ENCODE results near the gene CDH26. TPM values are rescaled to one million over a fixed set of nuclear protein-coding genes. Genes with fewer than 3 reads are reported as not detected.
"Not testable (repeated sequence)": the region's sequence is repeated elsewhere in the genome, so short reads cannot be mapped to it uniquely, and the experiment has no call there.

The CDH26 gene
- polyA plus RNA-seq, 1 experiment: 0.18 TPM

GRCh38 chr20:60036346-60036745 is 78.1 kb downstream of the CDH26 start:
- DNase-seq (ENCODE audit: low read depth): no peak
- Histone ChIP-seq H3K4me3 (ENCODE audit: low read depth, low read length) (no peak overlapping the region), H3K27me3 (ENCODE audit: control insufficient read depth, insufficient read depth, low read length) (no peaks in the 10 kb centered on the region), H3K36me3 (ENCODE audit: control insufficient read depth, insufficient read depth, low read length) (no peaks in the 10 kb centered on the region)
- POLR2A ChIA-PET: no interaction called here
- CTCF ChIA-PET: interaction anchor here (1.2 to 2.0 kb wide), 2 partner anchors 13 to 18 kb away, joined by 4 to 5 read pairs; no protein-coding TSS in a partner anchor
- TF ChIP-seq, protein P1, sequence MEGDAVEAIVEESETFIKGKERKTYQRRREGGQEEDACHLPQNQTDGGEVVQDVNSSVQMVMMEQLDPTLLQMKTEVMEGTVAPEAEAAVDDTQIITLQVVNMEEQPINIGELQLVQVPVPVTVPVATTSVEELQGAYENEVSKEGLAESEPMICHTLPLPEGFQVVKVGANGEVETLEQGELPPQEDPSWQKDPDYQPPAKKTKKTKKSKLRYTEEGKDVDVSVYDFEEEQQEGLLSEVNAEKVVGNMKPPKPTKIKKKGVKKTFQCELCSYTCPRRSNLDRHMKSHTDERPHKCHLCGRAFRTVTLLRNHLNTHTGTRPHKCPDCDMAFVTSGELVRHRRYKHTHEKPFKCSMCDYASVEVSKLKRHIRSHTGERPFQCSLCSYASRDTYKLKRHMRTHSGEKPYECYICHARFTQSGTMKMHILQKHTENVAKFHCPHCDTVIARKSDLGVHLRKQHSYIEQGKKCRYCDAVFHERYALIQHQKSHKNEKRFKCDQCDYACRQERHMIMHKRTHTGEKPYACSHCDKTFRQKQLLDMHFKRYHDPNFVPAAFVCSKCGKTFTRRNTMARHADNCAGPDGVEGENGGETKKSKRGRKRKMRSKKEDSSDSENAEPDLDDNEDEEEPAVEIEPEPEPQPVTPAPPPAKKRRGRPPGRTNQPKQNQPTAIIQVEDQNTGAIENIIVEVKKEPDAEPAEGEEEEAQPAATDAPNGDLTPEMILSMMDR (IDR thresholded peaks at IDR 0.05; ENCODE audit: insufficient read depth, low read depth, low read length): no peak

GRCh38 chr20:60036746-60037499 is 78.7 kb downstream of the CDH26 start:
- H3K36me3 ChIP-seq (ENCODE audit: control insufficient read depth, insufficient read depth, low read length): no peaks in the 10 kb centered on the region
- H3K27me3 ChIP-seq (ENCODE audit: control insufficient read depth, insufficient read depth, low read length): no peaks in the 10 kb centered on the region
- ChIA-PET POLR2A (no interaction called here), CTCF (interaction anchor here (1.2 to 1.6 kb wide), 2 partner anchors 9 to 19 kb away, joined by 5 to 9 read pairs; no protein-coding TSS in a partner anchor)
- TF ChIP-seq, protein P1 (IDR thresholded peaks at IDR 0.05; ENCODE audit: insufficient read depth, low read depth, low read length): peak; percentile 57
- H3K4me3 ChIP-seq (ENCODE audit: low read depth, low read length): no peak overlapping the region
- no peak for DNase-seq (ENCODE audit: low read depth)

GRCh38 chr20:60038400-60039008 is 80.3 kb downstream of the CDH26 start:
- Histone ChIP-seq H3K4me3 (ENCODE audit: low read depth, low read length) (no peak overlapping the region), H3K36me3 (ENCODE audit: control insufficient read depth, insufficient read depth, low read length) (no peaks in the 10 kb centered on the region), H3K27me3 (ENCODE audit: control insufficient read depth, insufficient read depth, low read length) (no peaks in the 10 kb centered on the region)
- ChIA-PET POLR2A (no interaction called here), CTCF (interaction anchor here (0.6 kb wide), 2 partner anchors 19 to 25 kb away, joined by 3 to 4 read pairs; no protein-coding TSS in a partner anchor)
- TF ChIP-seq, protein P1 (IDR thresholded peaks at IDR 0.05; ENCODE audit: insufficient read depth, low read depth, low read length): no peak
- no peak for DNase-seq (ENCODE audit: low read depth)

- CTCF ChIA-PET: interaction anchor here (1.0 kb wide), 1 partner anchor 105 kb away, joined by 3 read pairs; the partner anchor contains the start of gene SYCP2
- TF ChIP-seq, protein P1 (IDR thresholded peaks at IDR 0.05; ENCODE audit: insufficient read depth, low read depth, low read length): no peak
- DNase-seq (ENCODE audit: low read depth): no peak
- Histone ChIP-seq H3K27me3 (ENCODE audit: control insufficient read depth, insufficient read depth, low read length) (no peaks in the 10 kb centered on the region), H3K4me3 (ENCODE audit: low read depth, low read length) (no peak overlapping the region), H3K36me3 (ENCODE audit: control insufficient read depth, insufficient read depth, low read length) (no peaks in the 10 kb centered on the region)
- POLR2A ChIA-PET: no interaction called here
Observed at GRCh38 chr20:60039526-60039925, 81.3 kb downstream of the CDH26 start.

DNA sequence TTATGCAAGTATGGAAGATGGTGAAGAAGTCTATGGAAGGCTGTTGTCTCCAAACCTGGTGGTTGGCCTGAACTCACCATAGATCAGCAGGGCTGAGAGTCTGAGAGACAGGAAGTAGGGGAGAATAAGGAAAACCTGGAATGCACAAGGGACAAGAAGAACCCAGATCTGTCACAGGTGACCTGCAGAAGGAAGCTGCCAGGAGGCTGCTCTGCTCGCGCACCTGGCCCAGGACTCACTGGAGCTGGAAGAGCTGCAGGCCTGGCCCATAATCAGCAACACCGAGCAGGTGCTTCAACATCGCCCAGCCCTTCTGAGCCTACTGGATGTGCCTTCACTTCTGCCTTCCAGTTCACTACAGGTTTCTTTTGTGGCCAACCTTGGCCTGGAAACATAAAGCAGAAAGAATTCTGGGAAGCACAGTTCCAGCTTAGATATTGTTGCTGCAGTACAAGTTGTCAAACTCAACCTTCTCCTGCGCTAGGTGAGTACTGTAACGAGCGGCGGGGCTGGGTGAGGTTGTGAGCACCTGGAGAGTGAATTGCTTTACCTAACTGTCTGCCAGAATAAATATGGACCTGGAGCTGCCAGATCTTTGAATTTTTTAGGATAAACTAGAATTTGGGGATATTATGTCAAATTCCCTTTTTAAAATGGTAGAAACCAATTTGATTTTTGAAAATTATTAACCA is 82.4 kb downstream of the CDH26 start:
- Histone ChIP-seq H3K4me3 (ENCODE audit: low read depth, low read length) (no peak overlapping the region), H3K27me3 (ENCODE audit: control insufficient read depth, insufficient read depth, low read length) (no peaks in the 10 kb centered on the region), H3K36me3 (ENCODE audit: control insufficient read depth, insufficient read depth, low read length) (no peaks in the 10 kb centered on the region)
- ChIA-PET CTCF (interaction anchor here (1.0 to 1.2 kb wide), 2 partner anchors 19 to 166 kb away, joined by 3 read pairs; no protein-coding TSS in a partner anchor), POLR2A (no interaction called here)
- DNase-seq (ENCODE audit: low read depth): no peak
- TF ChIP-seq, protein P1 (IDR thresholded peaks at IDR 0.05; ENCODE audit: insufficient read depth, low read depth, low read length): no peak

DNA sequence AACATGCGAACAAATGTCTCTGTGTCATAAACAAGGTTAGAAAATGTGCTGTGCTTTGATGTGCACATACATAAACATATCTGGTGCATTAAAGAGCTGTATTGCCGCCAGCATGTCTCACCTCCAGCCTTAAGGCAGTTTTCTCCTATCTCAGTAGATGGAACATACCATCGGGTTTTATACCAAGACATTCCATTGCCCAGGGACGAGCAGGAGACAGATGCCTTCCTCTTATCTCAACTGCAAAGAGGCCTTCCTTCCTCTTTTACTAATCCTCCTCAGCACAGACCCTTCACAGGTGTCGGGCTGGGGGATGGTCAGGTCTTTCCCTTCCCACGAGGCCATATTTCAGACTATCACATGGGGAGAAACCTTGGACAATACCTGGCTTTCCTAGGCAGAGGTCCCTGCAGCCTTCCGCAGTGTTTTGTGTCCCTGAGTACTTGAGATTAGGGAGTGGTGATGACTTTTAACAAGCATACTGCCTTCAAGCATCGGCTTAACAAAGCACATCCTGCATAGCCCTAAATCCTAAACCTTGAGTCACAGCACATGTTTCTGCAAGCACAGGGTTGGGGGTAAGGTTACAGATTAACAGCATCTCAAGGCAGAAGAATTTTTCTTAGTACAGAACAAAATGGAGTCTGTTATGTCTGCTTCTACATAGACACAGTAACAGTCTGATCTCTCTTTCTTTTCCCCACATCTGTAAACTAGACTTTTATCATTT is 83.4 kb downstream of the CDH26 start:
- CTCF ChIA-PET: interaction anchor here (0.8 to 1.9 kb wide), 3 partner anchors 15 to 20 kb away, joined by 3 to 5 read pairs (median 3); no protein-coding TSS in a partner anchor
- H3K36me3 ChIP-seq (ENCODE audit: control insufficient read depth, insufficient read depth, low read length); H3K27me3 ChIP-seq (ENCODE audit: control insufficient read depth, insufficient read depth, low read length); POLR2A ChIA-PET; H3K4me3 ChIP-seq (ENCODE audit: low read depth, low read length): not testable (repeated sequence)
- DNase-seq (ENCODE audit: low read depth): peak; percentile 65
